BLaER1 treated with 17β-estradiol and CSF1 and Interleukin-3, amounts not matched to agents 10 nM and 100 nM (cell line): Measurements from ENCODE around the gene RPP14.
"Not testable (repeated sequence)": the region's sequence is repeated elsewhere in the genome, so short reads cannot be mapped to it uniquely, and the experiment has no call there.

Experiments used
- H3K27ac ChIP-seq, 11 experiments: shearing (Covaris generic); formaldehyde crosslinking; 2 replicates each; pipeline ENCODE4 v1.8.1; 2022
- H3K27me3 ChIP-seq, 11 experiments: shearing (Covaris generic); formaldehyde crosslinking; 2 replicates each; pipeline ENCODE4 v1.8.1; 2022
- H3K36me3 ChIP-seq, 11 experiments: shearing (Covaris generic); formaldehyde crosslinking; 2 replicates each; pipeline ENCODE4 v1.8.1; 2022
- H3K4me1 ChIP-seq, 10 experiments: shearing (Covaris generic); formaldehyde crosslinking; 2 replicates each; pipeline ENCODE4 v1.8.1; 2022
- H3K4me2 ChIP-seq, 11 experiments: shearing (Covaris generic); formaldehyde crosslinking; 2 replicates each; pipeline ENCODE4 v1.8.1; 2022
- H3K4me3 ChIP-seq, 10 experiments: shearing (Covaris generic); formaldehyde crosslinking; 2 replicates each; pipeline ENCODE4 v1.8.1; 2022
- H3K9ac ChIP-seq, 11 experiments: shearing (Covaris generic); formaldehyde crosslinking; 2 replicates each; pipeline ENCODE4 v1.8.1; 2022
- H3K9me3 ChIP-seq, 11 experiments: shearing (Covaris generic); formaldehyde crosslinking; replicated peaks in 1 of 11; 2 replicates each; pipeline ENCODE4 v1.8.1; 2022
- H4K20me1 ChIP-seq, 11 experiments: shearing (Covaris generic); formaldehyde crosslinking; 2 replicates each; pipeline ENCODE4 v1.8.1; 2022
- Cebpa-rat ChIP-seq, 11 experiments: shearing (Covaris generic); IDR thresholded peaks; 2 replicates each; pipeline ENCODE4 v1.8.1; 2022

The RPP14 gene

GRCh38 chr3:58333206-58334012 lies 27.4 kb downstream of the RPP14 start:
- peaks cover 0 to 6% (median 0%) of the 10 kb centered on the region in 11 experiments; a peak in 1 of 22 replicates for H3K9me3 ChIP-seq
- H3K4me1 ChIP-seq, result peaks cover 51 to 56% (median 53%) of the 10 kb centered on the region in 10 experiments
- peaks cover 0 to 25% (median 24%) of the 10 kb centered on the region in 11 experiments; a peak in 19 of 22 replicates for H3K36me3 ChIP-seq
- H3K9ac ChIP-seq, result peak overlapping the region; percentile 92 to 98 (median 96)
- peak overlapping the region; percentile 77 to 98 (median 96) for H3K4me3 ChIP-seq
- TF ChIP-seq Cebpa-rat (IDR thresholded peaks at IDR 0.05), result no peak
- peak overlapping the region; percentile 84 to 98 (median 96) for H3K4me2 ChIP-seq
- H4K20me1 ChIP-seq, result peaks cover 0 to 3% (median 0%) of the 10 kb centered on the region in 11 experiments; a peak in 1 of 22 replicates
- H3K27me3 ChIP-seq, result no peaks in the 10 kb centered on the region
- H3K27ac ChIP-seq, result peak overlapping the region; percentile 90 to 99 (median 95)

GRCh38 chr3:58334013-58334321 lies 27.9 kb downstream of the RPP14 start:
- peaks cover 0 to 3% (median 0%) of the 10 kb centered on the region in 11 experiments; a peak in 1 of 22 replicates for H4K20me1 ChIP-seq
- H3K9me3 ChIP-seq, result peaks cover 0 to 10% (median 0%) of the 10 kb centered on the region in 11 experiments; a peak in 4 of 22 replicates
- peaks cover 2 to 31% (median 30%) of the 10 kb centered on the region in 11 experiments; a peak in 20 of 22 replicates for H3K36me3 ChIP-seq
- H3K27ac ChIP-seq, result peak overlapping the region; percentile 90 to 99 (median 95)
- peak overlapping the region; percentile 77 to 98 (median 96) for H3K4me3 ChIP-seq
- peak overlapping the region; percentile 77 to 98 (median 96) for H3K4me2 ChIP-seq
- no peaks in the 10 kb centered on the region for H3K27me3 ChIP-seq
- H3K9ac ChIP-seq, result peak overlapping the region; percentile 92 to 98 (median 96)
- TF ChIP-seq Cebpa-rat (IDR thresholded peaks at IDR 0.05), result no peak
- peaks cover 53 to 61% (median 58%) of the 10 kb centered on the region in 10 experiments for H3K4me1 ChIP-seq

GRCh38 chr3:58334506-58334884 lies 28.4 kb downstream of the RPP14 start:
- Histone ChIP-seq H3K4me1 (peaks cover 53 to 66% (median 63%) of the 10 kb centered on the region in 10 experiments), H3K4me2 (peak overlapping the region; percentile 77 to 98 (median 96)), H4K20me1 (peaks cover 0 to 5% (median 0%) of the 10 kb centered on the region in 11 experiments; a peak in 1 of 22 replicates), H3K4me3 (peak overlapping the region; percentile 77 to 98 (median 96)), H3K36me3 (peaks cover 7 to 36% (median 35%) of the 10 kb centered on the region in 11 experiments; a peak in 21 of 22 replicates), H3K27me3 (no peaks in the 10 kb centered on the region), H3K9ac (peak overlapping the region; percentile 92 to 98 (median 96)), H3K27ac (peak overlapping the region; percentile 90 to 99 (median 95)), H3K9me3 (peaks cover 0 to 10% (median 0%) of the 10 kb centered on the region in 11 experiments; a peak in 5 of 22 replicates)
- TF ChIP-seq Cebpa-rat (IDR thresholded peaks at IDR 0.05), result no peak

- H4K20me1 ChIP-seq, result peaks cover 0 to 8% (median 0%) of the 10 kb centered on the region in 11 experiments; a peak in 5 of 22 replicates
- peaks cover 0 to 10% (median 0%) of the 10 kb centered on the region in 11 experiments; a peak in 5 of 22 replicates for H3K9me3 ChIP-seq
- peaks cover 56 to 73% (median 69%) of the 10 kb centered on the region in 10 experiments for H3K4me1 ChIP-seq
- H3K27me3 ChIP-seq, result no peaks in the 10 kb centered on the region
- H3K4me3 ChIP-seq, result peak overlapping the region; percentile 77 to 98 (median 96)
- H3K9ac ChIP-seq, result peak overlapping the region; percentile 92 to 98 (median 96)
- H3K27ac ChIP-seq, result peak overlapping the region; percentile 90 to 99 (median 95)
- no peak for TF ChIP-seq Cebpa-rat (IDR thresholded peaks at IDR 0.05)
- H3K4me2 ChIP-seq, result peak overlapping the region; percentile 77 to 98 (median 96)
- peaks cover 14 to 47% (median 46%) of the 10 kb centered on the region in 11 experiments; a peak in 21 of 22 replicates for H3K36me3 ChIP-seq
Observed at GRCh38 chr3:58335652-58335947, 29.6 kb downstream of the RPP14 start.

- Histone ChIP-seq H3K9me3 (peaks cover 0 to 10% (median 0%) of the 10 kb centered on the region in 11 experiments; a peak in 5 of 22 replicates), H3K4me3 (peak overlapping the region in 9 of 10 experiments; percentile 30 to 98 (median 95); a peak in 15 of 20 replicates), H3K9ac (peak overlapping the region; percentile 92 to 98 (median 96); a peak in 21 of 22 replicates), H3K4me1 (peaks cover 56 to 73% (median 69%) of the 10 kb centered on the region in 10 experiments), H3K27ac (peak overlapping the region; percentile 33 to 99 (median 95); a peak in 21 of 22 replicates), H4K20me1 (peaks cover 0 to 15% (median 6%) of the 10 kb centered on the region in 11 experiments; a peak in 9 of 22 replicates), H3K27me3 (no peaks in the 10 kb centered on the region), H3K36me3 (peaks cover 14 to 54% (median 53%) of the 10 kb centered on the region in 11 experiments; a peak in 21 of 22 replicates), H3K4me2 (peak overlapping the region; percentile 77 to 98 (median 96))
- TF ChIP-seq Cebpa-rat (IDR thresholded peaks at IDR 0.05), result no peak
Observed at GRCh38 chr3:58336135-58336882, 30.3 kb downstream of the RPP14 start.

GRCh38 chr3:58337190-58337589 lies 31.1 kb downstream of the RPP14 start:
- peak overlapping the region; percentile 77 to 98 (median 96); a peak in 21 of 22 replicates for H3K4me2 ChIP-seq

GRCh38 chr3:58339146-58339545 lies 33.1 kb downstream of the RPP14 start:
- Histone ChIP-seq H3K36me3 (peaks cover 33 to 83% (median 81%) of the 10 kb centered on the region in 11 experiments), H4K20me1 (peaks cover 5 to 44% (median 26%) of the 10 kb centered on the region in 11 experiments; a peak in 15 of 22 replicates), H3K4me1 (peaks cover 62 to 89% (median 83%) of the 10 kb centered on the region in 10 experiments), H3K9me3 (peaks cover 0 to 25% (median 5%) of the 10 kb centered on the region in 11 experiments; a peak in 10 of 22 replicates), H3K4me2 (peak overlapping the region in 8 of 11 experiments; percentile 77 to 98 (median 96); a peak in 8 of 22 replicates), H3K27ac (peak overlapping the region in 2 of 11 experiments; percentile 94 to 95; a peak in 5 of 22 replicates)
- H3K9ac ChIP-seq, H3K27me3 ChIP-seq, H3K4me3 ChIP-seq: not testable (repeated sequence)

More at GRCh38 chr3:58337190-58337589, 31.1 kb downstream of the RPP14 start:
- Histone ChIP-seq H3K4me3 (peak overlapping the region in 6 of 10 experiments; percentile 77 to 98 (median 96); a peak in 10 of 20 replicates), H3K9ac (peak overlapping the region in 10 of 11 experiments; percentile 32 to 98 (median 96); a peak in 11 of 22 replicates), H4K20me1 (peaks cover 0 to 24% (median 10%) of the 10 kb centered on the region in 11 experiments; a peak in 10 of 22 replicates), H3K27ac (peak overlapping the region; percentile 24 to 99 (median 95); a peak in 21 of 22 replicates), H3K9me3 (peaks cover 0 to 10% (median 0%) of the 10 kb centered on the region in 11 experiments; a peak in 5 of 22 replicates), H3K36me3 (peaks cover 16 to 63% (median 62%) of the 10 kb centered on the region in 11 experiments; a peak in 21 of 22 replicates), H3K4me1 (peaks cover 55 to 73% (median 67%) of the 10 kb centered on the region in 10 experiments), H3K27me3 (no peaks in the 10 kb centered on the region)
- TF ChIP-seq Cebpa-rat (IDR thresholded peaks at IDR 0.05), result no peak
